Hindlimb muscle (tissue), 1 donor: ENCODE results near the gene DLGAP3. TPM values are rescaled to one million over a fixed set of nuclear protein-coding genes. Genes with fewer than 3 reads are reported as not detected.

Experiments used
- DNase-seq: peaks from one replicate; pipeline ENCODE4 v3.0.0-alpha.2; 2013
- polyA plus RNA-seq: library from polyadenylated mRNA; unstranded; fragments of 120-200 nt; gene quantifications from one replicate; pipeline ENCODE4 v1.2.1, GENCODE V29; 2013; ENCODE audit not compliant: insufficient read length

DLGAP3 gene
- polyA plus RNA-seq, 1 donor = 0.45 TPM

DNA sequence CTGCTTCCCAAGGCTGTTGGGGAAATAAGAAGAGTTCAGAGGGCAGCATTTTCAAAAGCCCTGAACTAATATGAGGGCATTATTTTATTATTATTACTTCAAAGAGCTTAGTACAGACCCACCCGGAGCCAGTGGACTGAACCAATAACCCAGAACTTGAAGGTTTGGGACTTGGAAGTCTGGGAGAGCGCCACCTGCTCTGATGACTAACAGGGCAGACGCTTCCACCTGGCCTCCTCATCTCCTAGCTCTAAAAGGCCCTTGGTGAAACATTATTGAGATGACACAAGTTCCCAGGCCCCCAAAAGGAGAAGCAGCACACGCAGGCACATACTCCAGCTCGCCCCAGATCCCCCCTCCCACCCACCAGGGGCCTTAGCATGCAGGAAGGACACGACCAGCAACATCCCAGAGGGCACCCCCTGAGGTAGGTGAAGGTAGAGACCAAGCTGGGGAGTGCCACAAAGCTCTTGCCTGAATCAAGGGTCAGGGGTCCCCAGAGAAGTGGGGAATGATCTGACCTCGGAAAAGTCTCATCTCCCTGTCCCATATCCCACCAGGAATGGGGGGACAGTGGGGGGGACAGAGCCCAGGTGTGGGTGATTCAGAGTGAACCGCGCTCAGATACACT is 1.3 kb downstream of the DLGAP3 start:
- no peak for DNase-seq

- DNase-seq = no peak
Measured at GRCh38 chr1:34927316-34927715, 2.1 kb downstream of the DLGAP3 start.

DNA sequence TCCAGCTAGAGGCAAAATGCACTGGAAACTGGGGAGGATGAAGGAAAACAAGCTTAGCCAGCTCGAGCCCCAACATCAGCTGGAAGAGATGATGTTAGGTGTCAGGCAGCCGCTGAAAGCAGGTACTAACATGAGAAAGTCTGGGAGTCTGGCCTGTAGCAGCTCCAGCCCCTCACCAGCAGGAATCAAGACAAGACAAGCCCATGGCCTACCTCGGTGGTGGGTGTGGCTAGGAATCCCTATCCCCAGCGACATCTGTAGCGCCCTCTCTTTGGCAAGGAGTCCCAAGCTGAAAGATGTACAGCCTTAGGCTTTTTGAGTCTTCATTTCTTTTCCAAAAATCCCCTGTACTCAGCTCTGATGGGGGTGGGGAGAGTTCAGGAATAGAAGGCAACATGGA is 2.6 kb downstream of the DLGAP3 start:
- no peak for DNase-seq

DNA sequence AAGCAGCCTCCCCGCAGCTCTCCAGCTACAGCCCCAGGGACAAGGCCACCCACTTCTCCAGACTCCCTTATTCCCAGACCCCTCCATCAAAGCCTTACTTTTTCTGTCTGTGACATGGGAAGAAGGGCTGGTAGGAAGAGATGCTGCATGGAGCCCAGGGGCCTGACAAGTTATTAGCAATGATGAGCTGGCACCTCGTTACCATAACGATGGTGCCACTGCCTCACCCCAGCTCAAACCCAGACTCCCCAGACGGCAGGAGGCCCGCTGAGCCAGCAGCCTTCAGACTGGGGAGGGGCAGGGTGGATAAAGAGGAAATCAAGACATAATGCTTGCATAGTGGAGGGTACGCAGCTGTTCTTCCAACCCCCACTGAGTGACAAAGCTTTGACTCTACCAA is 3.3 kb downstream of the DLGAP3 start:
- no peak for DNase-seq

GRCh38 chr1:34925730-34926129 is 3.7 kb downstream of the DLGAP3 start:
- no peak for DNase-seq

- DNase-seq = peak; percentile 80
Measured at GRCh38 chr1:34924759-34925555, 4.5 kb downstream of the DLGAP3 start.

- no peak for DNase-seq
Measured at GRCh38 chr1:34923490-34923889, 6.0 kb downstream of the DLGAP3 start.

GRCh38 chr1:34918977-34919561 is 10.4 kb downstream of the DLGAP3 start:
- no peak for DNase-seq

DNA sequence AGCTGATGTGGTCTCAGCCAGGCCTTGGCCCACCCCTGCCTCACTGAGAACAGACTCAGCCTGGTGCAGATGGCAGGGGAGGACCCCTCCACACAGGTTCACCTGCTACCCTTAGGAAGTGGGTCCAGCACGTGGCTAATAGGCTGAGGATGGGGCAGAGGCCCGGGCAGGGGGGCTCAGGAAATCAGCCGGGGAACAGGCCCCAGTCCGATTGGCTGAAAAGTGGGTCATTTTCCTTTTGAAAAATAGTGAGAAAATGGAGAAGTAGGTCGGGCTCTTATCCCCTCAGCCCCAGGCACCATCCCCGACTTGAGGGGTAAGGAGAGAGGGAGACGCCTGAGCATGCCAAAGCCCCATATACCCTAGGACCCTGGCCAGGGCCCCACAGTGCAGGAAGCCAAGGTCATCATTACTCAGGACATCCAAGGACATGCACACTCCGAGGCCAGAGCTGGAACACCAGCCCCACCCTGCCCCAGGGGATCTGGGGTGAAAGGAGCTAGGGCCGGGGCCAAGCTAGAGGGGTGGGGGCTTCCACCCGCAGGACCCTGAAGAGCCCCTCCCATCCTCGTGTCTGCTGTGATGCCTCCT is 11.0 kb downstream of the DLGAP3 start:
- DNase-seq = no peak

- DNase-seq = no peak
Measured at GRCh38 chr1:34917017-34917416, 12.4 kb downstream of the DLGAP3 start.

GRCh38 chr1:34916104-34916503 is 13.3 kb downstream of the DLGAP3 start:
- no peak for DNase-seq

DNA sequence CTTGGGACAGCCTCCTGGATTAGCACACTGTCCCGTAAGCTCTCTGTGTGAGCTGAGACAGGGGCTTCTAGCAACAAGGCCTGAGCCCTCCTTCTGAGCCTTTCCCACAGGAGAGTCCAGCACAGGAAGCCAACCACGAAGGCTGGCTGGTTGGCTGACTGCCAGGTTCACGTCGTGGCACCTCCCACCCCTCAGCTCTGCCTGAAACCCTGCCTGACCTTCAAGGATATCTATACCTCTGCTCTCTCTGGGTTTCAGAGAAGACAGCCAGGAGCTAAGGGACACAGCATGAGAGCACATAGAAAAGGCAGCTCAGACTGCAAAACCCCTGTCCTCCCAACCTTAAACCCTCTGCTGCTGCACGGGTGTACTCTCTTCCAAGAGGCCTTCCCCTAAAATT is 13.9 kb downstream of the DLGAP3 start:
- DNase-seq = no peak

- no peak for DNase-seq
Measured at GRCh38 chr1:34914958-34915357, 14.5 kb downstream of the DLGAP3 start.

- no peak for DNase-seq
Measured at GRCh38 chr1:34911465-34911864, 18.0 kb downstream of the DLGAP3 start.

DNA sequence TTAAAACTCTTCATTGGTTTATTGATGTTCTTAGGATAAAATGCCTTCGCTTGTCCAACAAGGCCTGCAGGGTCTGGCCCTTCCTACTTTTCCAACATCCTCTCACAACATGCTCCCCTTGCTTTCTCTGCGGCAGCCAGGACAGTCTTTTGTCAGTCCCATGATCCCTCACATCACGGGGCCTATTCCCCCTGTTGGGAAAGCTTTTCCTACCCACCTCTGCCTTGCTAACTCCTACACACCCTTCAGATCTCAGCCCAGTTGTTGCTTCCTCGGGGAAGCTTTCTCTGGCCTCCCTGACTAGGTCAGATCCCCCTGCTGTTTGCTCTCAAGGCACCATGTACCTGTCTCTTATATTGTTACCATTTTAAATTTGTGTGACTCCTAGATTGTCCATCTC is 19.0 kb downstream of the DLGAP3 start:
- no peak for DNase-seq

GRCh38 chr1:34908369-34908768 is 21.1 kb downstream of the DLGAP3 start:
- no peak for DNase-seq

GRCh38 chr1:34907487-34908090 is 21.9 kb downstream of the DLGAP3 start:
- no peak for DNase-seq

DNA sequence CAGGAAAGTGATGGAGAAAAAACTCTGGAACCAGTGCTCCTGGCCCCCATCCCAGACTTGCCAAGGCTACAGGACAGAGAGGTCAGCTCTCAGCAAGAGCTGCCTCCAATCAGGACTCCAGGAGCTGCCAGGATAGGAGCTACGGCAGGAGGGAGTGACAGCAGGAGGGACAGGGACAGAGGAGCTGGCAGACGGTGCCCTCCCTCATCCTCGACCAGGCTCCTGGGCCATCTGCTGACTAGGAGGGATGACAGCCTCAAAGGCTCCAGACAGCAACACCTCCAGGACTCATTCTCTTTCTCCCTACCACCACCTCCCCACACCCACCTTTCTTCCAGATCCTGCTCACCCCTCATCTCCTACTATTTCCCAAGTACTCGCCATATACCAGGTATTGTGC is 22.7 kb downstream of the DLGAP3 start:
- DNase-seq = no peak

- DNase-seq = no peak
Measured at GRCh38 chr1:34906222-34906621, 23.2 kb downstream of the DLGAP3 start.

DNA sequence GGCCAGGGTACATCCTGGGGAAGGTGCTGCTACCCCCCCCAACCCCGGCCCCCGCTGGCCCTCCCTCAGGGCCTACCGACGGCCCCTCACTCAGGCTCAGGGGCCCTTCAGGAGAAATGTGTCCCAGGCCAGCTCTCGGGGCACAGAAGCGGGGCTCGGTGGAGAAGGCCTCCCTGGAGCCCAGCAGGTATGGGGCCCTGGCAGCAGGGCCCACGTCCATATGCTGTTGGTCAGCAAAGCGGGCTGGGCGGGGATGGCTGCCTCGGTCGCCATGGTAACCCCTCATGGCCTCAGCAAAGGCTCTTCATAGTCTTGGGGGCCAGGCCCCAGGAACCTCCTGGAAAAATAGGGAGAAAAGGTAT is 24.4 kb downstream of the DLGAP3 start:
- no peak for DNase-seq

DNA sequence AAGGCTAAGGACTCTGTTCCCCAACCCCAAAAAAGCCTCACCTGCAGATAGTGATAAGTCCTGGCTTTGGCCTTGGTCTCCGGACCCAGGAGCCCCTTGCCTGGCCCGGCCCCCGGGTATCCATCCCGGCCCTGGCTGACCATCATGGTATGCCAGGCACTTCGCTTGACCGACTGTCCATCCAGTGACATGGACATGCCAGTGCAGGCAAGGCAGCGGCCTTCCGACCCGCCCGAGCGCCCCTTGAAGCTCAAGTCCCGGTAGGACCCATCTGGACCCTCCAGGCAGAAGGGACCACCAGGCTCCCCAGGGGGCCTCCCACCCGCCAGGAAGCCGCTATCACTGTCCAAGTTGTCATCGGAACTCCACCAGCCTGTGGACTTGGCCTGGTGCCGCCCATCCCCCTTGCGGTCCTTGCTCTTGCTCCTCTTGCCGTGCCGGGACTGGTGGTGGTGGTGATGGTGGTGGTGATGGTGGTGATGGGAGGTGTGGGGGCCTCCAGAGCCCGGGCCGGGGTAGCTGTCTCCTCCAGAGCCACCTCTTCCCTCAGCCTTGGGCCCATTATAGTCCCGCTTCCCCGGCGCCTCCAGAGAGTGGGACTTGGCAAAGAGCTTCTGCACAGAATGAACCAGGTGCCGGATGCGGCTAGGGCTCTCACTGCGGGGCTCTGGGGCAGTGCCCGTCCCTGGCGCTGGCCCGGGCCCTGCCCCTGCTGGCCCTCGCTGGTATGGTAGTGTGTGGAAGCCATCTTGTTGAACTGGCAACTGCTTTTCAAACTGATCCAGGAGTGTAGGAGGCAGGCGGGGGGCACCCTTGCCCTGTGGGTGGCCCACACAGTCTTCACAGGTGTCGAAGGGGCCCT is 25.0 kb downstream of the DLGAP3 start:
- no peak for DNase-seq

- no peak for DNase-seq
Measured at GRCh38 chr1:34901919-34902318, 27.5 kb downstream of the DLGAP3 start.
